Stomach (tissue), 4 donors: ENCODE measurements around the gene BTG4.

Source experiments
- CTCF ChIP-seq, 7 experiments: fragments of 450-650 bp in 4 of 7; fragments of 200-600 bp in 3 of 7; sonication (generic) in 3 of 7; IDR thresholded peaks; one replicate each; pipeline ENCODE4 v1.5.1; 2016 to 2019; ENCODE audit warnings: antibody characterized with exemption in 7 of 7, control low read depth in 2 of 7, mild to moderate bottlenecking in 1 of 7
- EP300 ChIP-seq: sonication (generic); formaldehyde crosslinking; IDR thresholded peaks from one replicate; pipeline ENCODE4 v1.6.1; 2017; ENCODE audit warnings: antibody characterized with exemption
- POLR2AphosphoS5 ChIP-seq, 3 donors: sonication (generic); formaldehyde crosslinking; IDR thresholded peaks; one replicate each; pipeline ENCODE4 v1.6.1; 2016; ENCODE audit warnings: antibody characterized with exemption in 3 of 3

DNA sequence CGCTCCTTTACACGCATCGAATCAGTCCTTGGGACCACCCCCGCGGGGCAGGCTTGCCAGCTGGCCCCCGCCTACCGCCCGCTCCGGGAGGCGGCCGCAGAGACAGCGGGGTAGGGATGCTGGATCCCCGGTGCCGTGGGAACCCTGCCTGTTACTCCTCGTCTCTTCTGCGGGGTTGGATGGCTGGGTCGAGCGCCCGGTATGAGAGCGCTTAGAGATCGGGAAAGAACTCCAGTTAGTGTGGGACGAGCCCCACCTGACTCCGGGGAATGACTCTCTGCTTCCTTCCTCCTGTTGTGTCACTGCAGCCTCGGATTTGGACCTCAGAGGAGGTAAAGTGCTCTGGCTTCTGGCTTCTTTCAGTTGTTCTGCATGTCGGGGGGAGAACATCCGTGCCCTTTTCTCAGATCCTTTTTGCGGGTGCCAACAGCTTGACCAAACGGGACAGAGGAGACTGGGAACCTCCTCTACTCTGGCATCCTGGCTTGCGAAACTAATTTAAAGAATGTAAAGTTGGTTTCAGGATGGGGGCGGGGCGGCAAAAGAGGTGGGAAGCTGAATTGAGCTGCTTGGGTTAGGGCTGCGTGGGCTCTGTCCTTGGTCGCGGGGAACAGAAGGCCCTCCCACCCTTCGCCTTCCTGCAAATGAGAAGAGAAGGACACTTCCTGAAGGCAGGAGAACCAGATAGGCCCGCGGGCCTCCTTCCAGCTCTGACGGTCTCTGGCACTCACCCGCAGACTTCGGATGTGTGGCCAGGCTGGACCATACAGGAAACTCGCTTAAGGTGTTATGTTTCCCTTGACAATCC lies 29.3 kb upstream of the BTG4 start:
- TF ChIP-seq CTCF (IDR thresholded peaks at IDR 0.05) (no peak), POLR2AphosphoS5 (IDR thresholded peaks at IDR 0.05) (peak; percentile 6 to 52 (median 49)), EP300 (no peak)
